Stimulated activated CD8-positive, alpha-beta memory T cell treated with anti-CD3 and anti-CD28 coated beads, Interleukin-2, amount 100 ng/mL, for 48 hours (primary cell): ENCODE data around the gene HOXD13.

Experiments used
- DNase-seq, 2 donors: peaks; one replicate each; pipeline ENCODE4 v3.0.0-alpha.2; 2020; ENCODE audit warnings: low read depth in 2 of 2

The HOXD13 gene

GRCh38 chr2:176092270-176093144 lies at the start of gene HOXD13:
TSS of gene HOXD13 (plus strand) at chr2:176092721. CDS start at chr2:176092891, 170 bp downstream.
- DNase-seq = no peak

GRCh38 chr2:176056406-176056805 lies 36.1 kb upstream of the HOXD13 start:
- no peak for DNase-seq

DNA sequence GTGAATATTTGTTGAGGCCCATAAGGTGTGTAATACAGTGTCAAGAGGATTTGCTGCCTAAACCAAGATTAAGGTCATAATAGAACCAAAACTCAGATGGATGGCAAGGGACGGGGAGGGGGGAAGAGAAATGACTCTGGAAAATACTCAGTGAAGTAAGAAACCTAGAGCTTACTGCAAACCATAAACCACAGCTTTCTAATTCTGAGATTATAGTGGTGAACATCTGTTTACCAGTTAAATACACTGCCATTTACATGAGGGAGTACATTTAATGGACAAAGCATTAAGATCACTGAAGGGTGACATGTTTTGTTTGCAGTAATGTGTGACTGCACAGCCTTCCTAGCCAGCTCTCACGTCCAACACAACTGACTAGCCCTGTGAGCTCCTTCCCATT lies 28.6 kb upstream of the HOXD13 start:
- no peak for DNase-seq

DNA sequence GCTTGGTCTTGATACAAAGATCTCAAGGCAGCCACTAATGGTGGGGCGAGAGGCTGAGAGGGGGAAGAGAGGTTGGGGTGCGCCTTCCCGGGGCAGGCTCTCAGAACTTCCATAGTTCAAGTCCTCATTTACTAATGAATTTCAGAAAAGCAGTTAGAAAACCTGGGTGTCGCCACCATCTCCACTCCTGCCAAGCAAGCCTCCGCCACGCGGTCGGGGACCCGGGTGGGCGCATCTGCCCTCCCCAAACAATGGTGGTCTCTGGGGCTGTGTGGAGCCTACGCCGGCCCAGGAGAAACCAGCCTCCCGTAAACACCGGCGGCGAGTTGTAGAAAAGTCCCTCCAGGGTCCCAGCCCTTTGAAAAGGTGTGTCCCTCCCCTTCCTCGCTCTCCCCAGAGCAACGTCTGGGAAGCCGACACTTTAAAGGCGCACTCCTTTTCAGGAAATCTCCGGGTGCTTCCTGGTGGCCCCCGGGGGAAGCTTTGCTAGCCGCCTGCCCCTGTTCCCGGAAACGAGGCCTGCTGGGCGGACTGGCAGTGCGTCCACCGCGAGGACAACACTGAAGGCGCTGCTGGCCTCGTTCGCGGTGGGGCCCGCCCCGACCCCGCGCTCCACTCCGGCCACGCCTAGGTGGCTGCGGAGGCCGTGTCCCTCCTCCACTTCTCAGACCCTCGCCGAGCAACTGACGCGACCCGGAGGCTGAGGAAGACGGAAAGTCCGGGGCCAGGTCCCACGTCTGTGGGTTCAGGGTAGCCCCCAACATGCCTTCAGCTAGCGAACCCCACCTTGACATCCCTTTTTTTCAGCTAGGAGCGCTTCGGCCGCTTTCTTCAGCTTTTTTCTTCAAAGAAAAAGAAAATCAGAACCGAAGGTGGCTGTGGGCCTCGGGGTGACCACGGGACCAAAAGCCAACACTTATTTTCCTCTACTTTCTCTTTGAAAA lies 25.6 kb upstream of the HOXD13 start:
- no peak for DNase-seq

DNA sequence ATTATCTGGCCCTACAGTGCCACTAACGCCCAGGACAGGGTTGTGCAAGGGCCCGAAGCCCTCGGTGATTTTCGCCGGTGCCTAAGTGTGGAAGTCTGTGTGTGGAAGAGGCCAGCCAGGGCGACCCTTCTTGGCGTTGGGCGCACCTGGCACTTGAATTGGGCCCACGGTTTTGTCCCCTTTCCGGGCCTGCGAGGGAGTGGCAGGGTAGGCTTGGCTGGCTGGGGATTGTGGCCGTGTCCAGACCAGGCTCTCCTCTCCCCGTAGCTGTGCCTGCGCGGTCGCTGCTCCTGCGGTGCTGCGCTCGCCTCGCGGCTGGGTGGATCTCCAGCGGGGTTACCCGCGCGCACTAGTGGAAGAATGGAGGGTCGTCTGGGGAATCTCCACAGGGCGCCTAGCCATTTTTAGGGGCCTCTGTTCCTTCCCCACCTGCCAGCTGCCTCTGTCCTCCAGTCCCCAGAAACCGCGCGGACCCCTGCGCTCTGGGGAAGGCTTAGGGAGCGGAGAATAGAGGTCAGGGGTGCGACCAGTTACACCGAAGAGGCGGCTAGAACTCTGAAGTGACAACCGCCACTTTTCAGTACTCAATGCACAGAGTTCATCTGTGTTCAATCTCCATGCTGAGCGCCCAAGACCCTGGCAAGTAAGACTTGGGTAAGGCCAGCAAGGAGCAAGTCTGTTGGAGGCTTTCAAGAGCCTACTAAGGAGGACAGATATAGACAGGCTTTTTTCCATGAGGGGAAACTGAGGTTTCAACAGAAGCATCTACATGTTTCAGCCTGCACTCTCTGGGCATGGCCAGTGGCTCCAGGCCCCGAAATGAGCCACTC lies 24.7 kb upstream of the HOXD13 start:
- DNase-seq = no peak

DNA sequence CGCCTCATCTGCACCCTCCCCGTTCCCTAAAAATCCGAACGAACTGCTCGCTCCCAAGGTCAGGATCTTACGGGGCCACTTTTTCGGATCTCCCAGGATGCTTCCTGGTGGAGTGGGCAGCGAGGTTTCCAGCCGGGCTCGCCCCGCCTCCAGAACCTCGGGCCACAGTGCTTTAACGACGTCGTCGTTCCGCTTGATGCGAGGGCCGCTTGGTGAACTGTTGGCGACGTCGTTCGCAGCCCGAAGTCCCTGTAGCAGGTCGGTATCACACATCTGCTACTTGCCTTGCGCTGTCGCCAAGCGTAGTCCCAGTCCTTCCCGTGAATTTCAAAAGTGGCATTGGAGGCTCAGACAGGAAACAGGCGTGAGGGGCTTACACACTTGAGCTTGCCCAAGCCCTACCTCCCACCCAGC lies 24.1 kb upstream of the HOXD13 start:
- DNase-seq = no peak

DNA sequence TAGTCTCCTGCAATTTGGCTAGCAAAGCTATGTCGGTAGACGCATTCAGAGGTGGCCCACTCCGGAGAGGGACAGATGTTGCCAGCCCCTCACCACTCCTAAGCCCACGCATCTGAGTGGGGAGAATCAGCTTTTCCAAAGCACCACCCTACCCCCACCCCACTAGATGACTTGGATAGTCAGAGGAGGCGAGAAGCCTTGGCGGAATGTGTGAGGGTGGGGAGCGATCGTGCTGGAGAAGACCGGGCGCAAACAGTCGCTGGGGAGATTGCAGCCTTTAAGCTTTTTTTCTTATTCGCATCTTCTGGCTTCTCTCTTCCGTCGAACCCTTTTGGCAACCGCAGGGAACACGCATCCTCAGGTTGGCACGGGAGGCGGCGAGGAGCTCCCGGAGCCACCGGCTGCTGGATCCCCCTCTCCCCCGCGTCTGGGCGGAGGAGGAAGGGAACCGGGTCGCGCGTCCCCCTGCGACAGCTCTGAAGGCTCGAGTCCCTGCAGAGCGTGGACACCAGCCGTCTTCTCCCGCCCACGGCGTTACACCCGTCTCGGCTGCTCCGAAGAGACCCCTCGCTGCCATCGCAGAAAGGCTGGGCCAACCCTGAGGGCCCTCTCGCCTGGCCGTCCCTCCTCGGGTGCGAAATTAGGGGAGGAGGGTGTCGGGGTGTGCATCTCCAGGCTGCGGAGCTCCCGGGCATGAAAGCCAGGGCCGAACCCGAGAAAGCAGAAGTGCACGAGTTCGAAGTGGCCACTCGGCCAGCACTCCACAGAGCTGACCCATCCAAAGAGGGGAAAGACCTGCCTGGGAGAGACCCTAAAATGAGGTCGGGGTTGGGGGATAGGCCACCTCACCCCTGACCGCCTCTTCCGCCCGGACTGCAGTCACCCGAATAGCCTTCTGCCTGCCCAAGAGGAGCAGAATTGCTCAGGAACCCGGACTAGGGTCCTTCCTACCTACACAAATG lies 20.9 kb upstream of the HOXD13 start:
- DNase-seq = no peak

DNA sequence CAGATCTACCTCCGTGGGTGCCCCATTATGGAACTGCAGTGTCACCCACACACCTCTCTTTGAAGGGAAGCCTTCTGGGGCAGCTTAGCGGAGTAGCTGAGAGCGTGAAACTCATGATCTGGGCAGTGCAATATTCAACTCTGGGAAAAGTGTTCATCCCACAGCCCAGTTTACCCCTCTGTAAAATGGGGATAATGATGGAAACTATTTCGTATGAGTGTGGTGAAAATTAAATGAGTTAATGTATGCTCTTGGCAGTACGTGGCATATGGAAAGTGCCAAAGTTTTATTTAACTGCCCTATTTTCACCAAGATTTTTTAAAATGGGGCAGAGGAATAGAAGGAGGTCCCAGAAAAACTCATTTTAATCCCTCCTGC lies 20.2 kb upstream of the HOXD13 start:
- no peak for DNase-seq

DNA sequence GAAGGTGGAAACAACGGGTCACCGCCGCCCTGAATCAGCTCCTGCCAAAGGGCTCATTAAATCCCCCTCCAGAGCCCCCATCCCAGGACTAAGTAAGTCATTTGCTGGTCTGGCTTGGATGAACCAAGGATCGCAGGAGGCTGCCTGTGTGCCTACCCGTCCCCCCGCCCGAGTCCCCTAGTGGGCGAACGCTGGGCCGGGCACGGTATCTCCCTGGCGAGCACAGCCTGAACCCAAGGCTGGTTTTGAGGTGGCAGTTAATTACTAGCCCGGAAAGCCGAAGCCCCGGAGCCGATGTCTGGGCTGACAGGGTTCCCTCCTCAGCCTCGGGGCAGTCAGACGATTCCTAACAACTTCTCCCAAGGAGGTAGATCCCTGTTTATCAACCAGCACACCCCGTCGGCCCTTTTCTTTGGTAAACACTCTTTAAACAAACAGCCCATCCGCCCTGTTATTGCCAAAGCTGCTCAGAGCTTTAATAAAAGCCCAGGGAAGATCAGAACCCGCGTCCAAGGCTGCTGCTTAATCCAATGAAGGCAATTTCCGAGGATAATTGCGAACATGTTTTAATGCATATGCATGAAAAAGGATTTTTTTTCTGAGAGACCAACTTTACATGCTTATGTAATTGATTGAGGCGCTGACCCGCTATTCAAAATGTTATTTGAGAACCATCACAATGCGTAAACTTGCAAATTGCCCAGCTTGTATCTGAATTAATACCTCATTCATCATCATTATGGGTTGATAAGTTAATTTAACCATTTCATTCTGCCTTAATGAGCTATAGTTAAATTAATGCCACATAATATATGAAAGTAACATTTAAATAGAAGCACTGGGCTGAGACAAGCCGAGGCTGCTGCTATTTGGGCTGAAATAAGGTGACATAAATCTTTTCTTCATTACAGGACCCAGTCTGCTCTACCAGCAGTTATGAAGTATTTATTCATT lies 19.3 kb upstream of the HOXD13 start:
- no peak for DNase-seq

- no peak for DNase-seq
These were observed 17.5 kb upstream of the HOXD13 start for GRCh38 chr2:176074919-176075425.

DNA sequence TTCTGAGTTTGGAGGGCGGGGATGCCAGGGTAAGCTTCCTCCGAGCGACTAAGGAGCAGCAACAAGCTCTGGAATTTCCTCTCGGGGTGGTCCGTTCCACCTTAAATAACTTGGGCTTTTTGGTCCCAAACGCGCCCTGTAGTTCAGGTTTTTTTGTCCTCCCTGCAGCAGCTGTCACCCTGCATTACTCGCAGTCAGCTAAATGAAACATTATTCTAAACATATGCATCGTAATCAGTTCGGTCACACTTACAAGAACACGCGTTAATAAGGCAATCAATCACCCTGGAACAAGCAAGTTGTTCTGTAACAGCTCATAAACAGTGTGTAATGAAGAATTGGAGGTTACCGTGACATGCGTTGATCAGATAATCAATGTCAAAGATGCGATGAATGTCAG lies 17.0 kb upstream of the HOXD13 start:
- no peak for DNase-seq

DNA sequence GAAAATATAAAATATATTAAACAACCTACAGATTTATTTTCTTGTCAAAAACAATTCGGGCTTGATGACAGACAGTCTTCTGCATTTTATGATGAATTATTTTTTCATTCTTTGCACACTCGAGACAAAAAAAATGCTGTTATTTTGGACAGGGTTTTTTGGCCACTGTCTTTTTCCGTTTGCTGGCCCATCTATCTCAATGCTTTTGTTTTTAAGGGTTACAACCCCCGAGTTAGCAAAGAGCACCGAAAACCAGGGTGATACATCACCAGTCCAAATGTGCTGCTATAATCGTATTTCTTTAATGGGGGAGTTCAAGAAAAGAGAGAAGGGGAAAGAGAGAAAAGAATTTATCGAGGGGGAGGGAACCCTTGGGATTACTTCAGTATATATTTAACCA lies 16.5 kb upstream of the HOXD13 start:
- DNase-seq = no peak

GRCh38 chr2:176076796-176077195 lies 15.7 kb upstream of the HOXD13 start:
- DNase-seq = no peak

- no peak for DNase-seq
These were observed 13.8 kb upstream of the HOXD13 start for GRCh38 chr2:176078541-176079284.

DNA sequence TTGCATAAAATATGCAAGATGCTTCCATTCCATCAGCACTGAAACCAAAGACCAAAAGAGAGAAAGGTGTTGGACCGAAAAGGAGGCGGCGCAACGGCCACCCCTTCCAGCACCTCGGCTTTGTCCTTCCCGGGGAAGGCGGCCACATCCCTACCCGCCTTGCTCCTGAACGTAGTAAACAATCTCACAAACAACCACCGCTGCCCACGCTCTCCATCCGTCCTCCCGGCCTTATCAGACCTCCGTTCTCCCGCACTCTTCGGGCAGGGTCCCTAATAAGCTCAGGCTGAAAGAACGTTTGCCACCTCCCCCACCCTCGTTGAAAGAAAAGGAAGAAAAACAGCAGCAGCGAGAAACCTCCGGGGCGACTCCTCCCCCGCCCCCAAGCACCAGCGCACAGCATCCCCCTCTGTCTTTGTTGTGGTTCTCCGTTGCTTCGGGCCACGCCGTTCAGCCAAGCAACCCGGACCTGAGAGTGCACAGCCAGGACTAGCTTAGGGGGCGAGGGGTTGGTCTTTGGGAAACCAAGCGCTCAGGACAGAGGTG lies 13.2 kb upstream of the HOXD13 start:
- no peak for DNase-seq

GRCh38 chr2:176079831-176080539 lies 12.5 kb upstream of the HOXD13 start:
- peak; percentile 27 to 41 for DNase-seq

DNA sequence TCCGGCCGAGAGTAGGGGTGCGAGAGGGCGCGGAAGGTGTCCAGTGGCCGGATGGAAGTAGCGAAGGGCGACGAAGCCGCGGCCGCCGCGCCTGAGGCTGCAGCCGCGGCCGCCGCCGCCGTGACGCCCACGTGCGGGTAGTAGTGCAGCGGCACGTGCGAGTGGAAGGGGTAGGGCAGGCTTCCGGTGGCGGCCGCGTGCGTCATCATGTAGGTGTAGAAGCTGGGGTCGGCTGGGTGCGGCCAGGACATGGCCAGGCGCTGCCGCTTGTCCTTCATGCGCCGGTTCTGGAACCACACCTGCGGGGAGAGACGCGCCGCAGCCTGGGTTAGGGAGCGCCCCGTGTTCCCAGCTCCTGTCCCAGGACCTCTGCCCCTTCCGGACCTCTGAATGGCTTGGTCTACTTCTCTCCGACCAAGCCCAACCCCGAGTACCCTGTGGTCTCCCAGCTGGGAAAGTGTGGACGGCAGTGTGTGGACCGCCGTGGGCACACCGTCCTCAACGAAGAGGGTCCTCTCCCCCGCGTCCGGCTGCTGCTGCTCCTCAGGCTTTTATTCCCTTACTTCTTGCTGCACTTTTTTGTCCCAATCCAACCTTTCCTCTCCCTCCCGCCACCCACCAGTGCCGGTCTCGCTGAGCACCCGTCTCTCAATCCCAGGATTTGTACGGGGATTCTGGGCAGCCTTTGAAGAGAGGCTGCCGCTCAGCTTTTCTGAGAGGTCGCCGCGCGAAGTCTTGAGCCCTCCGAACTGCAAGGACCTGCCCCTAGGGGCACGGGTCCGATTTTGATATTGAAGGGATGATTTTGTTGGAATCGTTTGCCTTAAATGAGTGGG lies 11.8 kb upstream of the HOXD13 start:
- DNase-seq = no peak
